ENCODE data around the gene MYPN.

Gene MYPN

DNA sequence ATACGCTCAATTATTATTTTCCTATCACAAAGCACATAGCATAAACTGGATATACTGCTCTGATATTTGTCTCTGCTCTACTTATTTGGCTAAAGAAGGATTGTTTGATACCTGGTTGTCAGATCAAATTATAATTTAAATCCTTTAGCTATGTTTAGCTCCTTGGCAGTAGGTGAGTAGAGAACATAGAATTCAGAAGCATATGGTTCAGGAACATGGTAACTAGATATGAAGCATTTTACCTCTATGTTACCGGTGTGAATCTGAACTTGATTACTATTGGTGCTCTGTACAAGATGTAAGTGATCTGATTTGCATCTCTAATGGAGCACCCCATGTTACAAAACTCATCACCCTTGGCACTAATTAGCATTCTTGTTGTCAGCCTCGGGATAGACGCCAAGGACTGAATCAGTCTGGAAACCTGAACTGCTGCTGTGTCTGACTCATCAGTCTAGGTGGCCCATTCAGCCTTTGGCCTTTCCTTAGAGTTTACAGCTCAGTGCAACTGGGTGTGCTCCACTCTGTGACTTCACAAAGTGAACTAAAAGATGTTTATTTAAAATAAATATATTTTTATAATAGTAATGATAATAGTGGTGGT, 12.3 kb upstream of the MYPN start:
- no peak for DNase-seq

DNA sequence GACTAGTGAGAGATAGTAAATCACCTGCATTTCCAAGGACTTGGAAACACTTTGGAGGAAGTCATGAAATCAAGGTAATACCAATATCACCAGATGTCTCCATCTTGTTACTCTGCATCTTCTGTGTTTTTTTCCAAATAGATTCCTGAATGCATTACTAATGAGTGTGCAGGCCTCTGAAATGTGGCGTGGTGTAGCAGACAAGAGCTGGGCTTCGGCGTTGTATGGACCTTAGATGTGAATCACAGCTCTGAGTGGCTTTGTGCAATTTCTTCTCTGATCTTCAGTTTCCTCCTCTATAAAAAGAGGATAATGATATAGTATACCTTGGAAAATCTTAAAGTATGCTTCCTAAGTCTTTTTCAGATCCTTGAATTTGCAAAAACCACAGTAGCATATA, 9.6 kb upstream of the MYPN start:
- DNase-seq, result no peak

DNA sequence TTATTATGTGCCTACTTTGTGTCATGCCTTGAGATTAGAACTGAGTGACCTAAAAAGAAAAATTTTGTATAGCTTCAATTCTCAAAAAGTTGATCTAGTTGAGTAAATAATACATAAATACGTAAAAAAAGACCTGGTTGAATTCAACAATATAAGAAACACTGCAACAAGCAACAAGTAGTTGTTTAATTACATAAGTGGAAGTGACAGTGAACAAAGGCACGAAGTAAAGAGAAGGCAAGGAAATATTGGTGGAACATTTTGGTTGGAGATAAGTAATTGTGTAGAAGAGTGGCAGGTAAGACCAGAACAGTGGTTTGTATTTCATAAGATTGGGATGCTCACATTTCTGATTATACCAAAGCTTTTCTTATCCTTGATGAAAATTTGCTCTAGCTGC, 8.2 kb upstream of the MYPN start:
- no peak for DNase-seq

DNA sequence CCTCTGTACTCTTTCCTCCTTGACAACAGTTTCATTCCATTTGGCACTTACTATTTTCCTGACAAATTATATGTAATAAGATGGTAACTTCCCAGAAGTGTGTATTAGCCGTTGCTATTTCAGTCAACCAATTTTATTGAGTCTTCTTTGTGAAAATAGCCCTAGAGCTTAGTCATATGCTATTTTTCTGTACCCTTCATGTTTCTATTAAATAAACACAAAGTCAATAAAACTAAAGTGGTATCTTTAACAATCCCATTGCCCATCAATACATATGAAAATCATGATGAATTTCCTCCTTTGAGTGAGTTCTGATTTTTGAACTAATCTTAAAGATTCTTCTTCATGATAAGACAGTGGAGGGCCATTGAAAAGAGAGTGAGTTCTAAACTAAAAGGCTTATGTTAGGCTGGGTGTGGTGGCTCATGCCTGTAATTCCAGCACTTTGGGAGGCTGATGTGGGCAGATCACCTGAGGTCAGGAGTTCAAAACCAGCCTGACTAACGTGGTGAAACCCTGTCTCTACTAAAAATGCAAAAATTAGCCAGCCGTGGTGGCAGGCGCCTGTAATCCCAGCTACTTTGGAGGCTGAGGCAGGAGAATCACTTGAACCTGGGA, 5.9 kb upstream of the MYPN start:
- DNase-seq, result no peak

DNA sequence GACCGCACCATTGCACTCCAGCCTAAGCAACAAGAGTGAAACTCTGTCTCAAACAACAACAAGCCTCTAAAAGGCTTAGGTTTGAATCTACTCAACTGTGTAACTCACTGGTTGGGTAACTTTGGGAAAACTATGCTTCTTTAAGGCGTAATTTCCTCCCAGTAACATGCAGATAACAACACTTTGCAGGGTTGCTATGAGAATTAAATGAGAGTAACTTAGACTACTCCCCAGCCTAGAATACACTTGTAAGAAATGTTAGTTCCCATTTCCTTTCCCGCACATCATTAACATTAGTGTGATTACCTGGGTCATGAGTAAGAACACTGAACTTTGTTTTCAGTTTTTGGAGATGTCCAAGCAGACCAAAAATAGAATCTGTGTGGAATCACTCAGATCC, 5.4 kb upstream of the MYPN start:
- no peak for DNase-seq

DNA sequence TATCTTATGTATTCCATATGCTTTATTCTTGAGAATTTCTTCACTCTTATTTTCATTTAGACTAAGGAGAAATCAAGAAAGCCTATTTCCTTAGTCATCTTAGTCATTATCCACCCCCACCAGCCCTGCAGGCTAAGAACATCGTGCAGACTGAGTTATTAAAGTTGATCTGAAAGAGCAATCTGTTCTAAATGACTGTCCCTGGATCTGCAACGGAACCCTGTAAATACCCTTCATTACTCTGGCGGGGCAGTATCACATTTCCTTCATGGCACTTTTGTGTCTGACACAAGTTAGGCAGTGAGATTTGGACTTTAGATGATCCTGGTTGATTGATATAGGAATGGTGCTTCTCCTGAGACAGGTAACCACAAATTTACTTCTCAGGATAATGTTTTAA, 3.5 kb upstream of the MYPN start:
- DNase-seq, result no peak

DNA sequence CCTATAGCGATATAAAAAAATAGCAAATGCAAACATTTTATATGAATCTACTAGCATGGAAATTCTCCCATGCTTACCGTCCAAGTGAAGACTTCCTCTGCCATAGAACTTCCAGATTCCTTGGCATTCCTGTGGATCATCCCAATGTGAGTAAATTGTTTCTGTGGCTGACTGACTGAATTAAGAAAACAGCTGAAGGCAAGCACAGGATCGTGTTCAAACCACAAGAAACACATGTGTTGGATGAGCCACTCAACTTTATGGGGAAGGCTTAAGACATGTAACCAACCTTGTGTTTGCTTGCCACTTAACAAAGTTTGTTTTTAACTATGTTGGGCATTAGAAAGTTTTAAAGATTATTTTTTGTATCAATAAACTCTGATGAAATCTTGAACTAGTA, 2.6 kb upstream of the MYPN start:
- DNase-seq, result no peak

DNA sequence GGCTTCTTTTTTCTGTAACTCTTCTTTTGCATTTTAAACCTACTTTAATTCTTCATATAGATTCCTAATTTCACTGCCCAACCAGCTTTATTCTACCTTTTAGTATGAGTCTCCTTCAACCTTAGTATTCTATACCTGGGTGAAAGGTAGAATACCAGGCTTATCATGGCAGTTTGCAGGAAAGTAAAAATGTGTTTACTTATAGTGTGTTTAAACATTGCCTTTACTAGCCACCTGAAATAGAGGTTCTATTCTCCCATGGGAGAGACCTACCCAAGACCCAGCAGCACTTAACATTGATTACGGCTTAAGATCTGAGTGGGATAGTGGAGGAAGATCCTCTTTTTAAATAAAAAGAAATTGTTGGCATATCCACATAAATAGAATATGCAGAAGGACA, 1.6 kb upstream of the MYPN start:
- DNase-seq, result no peak

DNA sequence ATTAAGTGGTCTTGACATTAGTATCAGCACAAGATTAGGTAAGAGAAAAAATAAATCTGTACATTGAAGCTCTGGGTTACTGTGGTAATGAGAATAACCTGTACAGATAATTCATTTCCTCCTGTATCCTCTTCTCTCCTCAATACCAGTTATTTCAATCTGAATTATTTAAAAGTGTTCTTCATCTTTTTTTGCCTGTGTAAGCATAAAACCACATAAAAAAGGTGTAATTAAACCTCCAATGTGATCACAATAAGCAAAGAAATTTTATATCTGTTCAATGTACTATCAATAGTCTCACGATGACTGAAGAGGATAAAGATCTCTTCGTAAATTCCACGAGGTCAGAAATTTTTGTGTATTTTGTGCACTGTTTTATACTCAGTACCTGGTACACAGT, 1.2 kb upstream of the MYPN start:
- no peak for DNase-seq

DNA sequence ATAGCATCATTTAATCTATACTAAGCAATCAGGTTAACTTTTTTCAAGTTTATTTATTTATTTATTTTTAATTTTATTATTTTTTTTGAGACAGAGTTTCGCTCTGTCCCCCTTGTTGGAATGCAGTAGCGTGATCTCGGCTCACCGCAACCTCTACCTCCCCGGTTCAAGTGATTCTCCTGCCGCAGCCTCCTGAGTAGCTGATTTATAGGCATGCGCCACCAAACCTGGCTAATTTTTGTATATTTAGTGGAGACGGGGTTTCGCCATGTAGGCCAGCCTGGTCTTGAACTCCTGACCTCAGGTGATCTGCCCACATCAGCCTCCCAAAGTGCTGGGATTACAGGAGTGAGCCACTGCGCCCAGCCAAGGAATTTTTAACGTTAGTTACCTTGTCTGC, 635 bp upstream of the MYPN start:
- no peak for DNase-seq

DNA sequence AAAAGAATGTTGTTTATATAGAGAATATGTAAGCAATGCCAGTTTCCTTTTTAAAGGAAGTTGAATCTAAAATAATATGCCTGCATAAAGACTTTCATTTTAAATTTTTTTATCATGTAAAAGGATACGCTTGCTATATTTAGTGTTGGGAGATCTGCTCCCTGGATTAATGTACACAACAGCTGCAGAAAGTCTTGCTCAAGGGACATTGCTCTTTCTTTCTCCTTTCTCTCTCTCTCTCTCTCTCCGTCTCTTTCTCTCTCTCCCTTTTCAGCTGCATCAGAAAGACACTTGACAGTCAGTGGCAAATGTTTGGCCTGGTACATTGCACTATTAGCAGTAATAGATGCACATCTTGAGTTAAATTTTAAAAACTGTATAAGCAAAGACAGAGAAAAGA, 739 bp downstream of the MYPN start:
- DNase-seq, result no peak

DNA sequence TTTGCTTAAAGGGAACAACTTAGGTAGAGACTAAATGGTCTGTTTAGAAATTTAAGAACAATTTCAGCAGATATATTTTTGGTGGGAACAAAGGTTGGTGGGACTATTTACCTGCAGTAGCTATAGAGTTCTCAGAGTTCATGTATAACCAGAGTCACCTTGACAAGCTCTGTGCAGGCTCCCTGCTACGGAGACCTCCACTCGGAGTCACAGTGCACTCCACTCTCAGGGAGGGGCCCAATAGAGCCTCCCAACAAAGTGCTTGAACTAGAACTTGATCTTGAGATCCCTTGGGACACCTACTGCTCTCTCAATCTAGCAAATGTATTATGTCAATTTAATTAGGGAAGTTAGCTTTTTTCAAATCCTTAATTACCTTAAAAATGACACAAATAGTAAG, 2.3 kb downstream of the MYPN start:
- no peak for DNase-seq

DNA sequence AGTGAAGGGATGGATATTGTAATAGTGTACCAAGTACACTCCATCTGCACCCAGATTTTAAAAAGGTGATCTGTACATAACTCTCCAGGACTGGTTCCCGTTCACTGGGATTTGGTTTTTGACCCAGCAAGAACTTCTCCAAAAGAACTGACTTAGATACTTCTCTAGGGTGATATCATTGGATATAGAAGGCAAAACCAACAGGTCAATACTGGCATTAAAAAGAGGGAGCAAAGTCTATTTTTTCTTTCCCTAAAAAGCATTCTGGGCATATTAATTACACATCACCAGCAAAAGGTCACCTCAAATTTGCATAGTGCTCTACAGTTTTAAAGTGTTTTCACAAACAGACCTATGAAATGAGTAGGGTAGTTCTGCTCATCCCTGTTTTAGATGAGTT, 3.5 kb downstream of the MYPN start:
- no peak for DNase-seq

DNA sequence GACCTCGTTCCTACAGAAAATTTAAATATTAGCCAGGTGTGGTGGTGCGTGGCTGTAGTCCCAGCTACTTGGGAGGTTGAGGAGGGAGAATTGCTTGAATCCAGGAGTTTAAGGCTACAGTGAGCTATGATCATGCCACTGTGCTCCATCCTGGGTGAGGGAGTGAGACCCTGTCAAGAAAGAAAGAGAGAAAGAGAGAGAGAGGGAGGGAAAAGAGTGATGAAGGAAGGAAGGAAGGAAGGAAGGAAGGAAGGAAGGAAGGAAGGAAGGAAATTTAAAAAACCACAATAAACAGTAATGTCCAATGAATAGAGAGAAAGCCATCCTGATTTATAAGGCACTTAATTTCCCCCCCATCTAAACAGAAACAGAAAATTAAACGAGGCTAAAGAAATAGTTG, 9.4 kb downstream of the MYPN start:
- no peak for DNase-seq

DNA sequence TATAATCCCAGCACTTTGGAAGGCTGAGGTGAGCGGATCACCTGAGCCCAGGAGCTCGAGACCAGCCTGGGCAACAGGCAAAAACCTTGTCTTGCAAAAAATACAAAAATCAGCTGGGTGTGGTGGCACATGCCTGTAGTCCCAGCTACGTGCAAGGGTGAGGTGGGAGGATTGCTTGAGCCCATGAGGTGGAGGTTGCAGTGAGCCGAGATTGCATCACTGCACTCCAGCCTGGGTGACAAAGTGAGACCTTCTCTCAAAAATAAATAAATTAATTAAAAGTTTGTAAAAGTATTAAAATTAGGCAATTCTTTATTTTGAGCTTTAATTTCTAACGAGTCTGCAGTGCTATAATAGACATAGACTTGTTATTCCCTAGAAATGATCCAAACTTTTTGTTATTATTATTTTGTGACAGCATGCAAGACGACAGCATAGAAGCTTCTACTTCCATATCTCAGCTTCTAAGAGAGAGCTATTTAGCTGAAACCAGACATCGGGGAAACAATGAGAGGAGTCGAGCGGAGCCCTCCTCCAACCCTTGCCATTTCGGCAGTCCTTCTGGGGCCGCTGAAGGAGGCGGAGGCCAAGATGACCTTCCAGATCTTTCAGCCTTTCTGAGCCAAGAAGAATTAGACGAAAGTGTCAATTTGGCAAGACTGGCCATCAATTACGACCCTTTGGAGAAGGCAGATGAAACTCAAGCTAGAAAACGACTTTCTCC, 11.9 kb downstream of the MYPN start:
- no peak for DNase-seq

DNA sequence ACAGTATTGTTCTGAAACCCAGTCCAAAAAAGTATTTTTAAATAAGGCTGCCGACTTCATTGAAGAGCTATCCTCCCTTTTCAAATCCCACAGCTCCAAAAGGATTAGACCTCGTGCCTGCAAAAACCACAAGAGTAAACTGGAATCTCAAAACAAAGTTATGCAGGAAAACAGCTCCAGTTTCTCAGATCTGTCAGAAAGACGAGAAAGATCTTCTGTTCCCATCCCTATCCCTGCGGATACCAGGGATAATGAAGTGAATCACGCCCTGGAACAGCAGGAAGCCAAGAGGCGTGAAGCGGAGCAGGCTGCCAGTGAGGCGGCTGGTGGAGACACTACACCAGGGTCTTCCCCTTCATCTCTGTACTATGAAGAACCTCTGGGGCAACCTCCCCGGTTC, 12.6 kb downstream of the MYPN start:
- DNase-seq, result no peak

DNA sequence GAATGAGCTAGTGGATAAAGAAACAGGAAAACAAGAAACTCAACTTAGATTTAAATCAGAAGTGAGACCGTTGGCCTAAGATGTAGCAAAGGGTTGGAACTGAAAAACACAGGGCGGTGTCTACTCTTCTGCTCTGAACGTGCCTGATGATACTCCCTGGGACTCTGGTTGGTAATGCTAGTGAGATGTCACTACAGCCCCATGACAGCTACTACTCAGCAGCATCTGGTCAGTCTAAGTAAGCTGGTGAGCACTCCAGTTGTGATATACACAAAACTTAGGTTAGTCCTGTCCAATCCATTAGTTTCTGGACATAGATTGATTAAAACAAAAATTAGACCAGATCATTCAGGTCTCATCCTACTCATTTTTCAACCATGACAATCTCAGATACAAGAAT, 15.4 kb downstream of the MYPN start:
- no peak for DNase-seq

DNA sequence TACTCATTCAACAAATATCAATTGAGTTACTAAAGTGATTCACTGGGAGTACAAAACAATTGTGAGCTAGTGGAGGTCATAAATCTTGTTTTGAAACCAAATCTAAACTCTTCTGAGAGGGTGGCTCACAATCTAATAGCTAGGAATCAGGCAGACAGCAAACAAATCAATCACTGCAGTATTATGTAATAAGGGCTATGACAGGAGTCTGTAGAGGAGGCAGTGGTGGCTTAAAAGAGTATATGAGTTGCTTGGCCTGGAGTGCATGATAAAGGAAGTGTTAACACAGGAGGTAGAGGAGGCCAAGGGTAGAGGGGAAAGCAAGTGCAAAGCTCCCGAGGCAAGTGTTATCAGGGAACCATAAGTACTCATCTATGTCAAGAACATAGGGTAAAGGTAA, 16.5 kb downstream of the MYPN start:
- no peak for DNase-seq

DNA sequence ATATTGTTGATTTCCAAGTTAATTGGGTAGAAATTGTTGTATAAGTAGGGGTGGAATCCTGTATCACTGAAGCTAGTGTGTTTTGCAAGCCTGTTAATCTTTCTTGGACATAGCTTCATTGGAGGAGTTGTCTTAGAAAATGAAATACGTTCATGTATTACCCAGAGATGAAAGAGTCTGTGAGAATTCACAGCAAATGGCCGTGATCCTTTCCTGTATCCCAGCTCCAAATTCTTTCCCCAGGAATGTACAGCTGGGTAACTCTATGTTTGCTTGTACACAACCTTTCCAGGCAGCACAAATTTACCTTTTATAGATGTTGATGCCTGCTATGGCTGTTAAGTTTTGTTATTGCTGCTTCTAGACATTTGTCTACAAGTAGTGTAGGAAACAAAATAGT, 18.7 kb downstream of the MYPN start:
- no peak for DNase-seq

DNA sequence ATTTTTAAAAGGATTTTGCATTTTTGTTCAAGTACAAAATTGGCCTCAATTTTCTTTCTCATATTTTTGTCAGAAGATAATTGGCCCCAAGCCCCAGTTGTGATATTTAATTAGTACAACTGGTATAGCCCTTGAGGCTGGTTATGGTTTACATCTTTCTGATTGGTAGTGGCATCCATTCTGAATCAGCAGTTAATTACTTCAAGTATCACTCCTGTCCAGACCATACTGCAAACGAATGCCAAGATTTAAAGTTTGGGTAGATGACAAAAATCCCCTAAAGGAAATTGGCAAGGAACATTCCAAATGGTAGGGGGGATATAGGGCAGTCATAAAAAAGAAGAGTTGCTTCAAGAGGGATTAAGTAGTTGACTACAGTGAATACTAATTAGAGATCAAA, 23.1 kb downstream of the MYPN start:
- DNase-seq, result no peak

DNA sequence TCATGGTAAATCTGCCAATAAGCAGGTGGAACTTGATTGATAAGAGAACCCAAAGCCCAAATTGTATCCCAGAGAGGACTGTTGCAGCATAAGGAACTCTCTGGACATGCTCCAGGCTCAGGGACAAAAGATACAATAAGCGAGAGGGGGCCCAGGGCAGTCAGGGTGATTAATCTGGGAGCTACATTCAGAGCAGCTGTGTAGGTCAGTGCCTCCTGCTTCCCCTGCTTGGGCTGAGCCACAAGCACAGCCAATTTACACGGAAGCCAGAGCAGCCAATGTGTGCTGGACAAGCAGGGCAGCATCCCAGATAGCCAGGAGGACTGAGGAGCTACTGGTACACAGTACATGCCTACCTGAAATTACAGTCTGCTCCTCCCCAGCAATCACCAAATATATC, 24.2 kb downstream of the MYPN start:
- no peak for DNase-seq

DNA sequence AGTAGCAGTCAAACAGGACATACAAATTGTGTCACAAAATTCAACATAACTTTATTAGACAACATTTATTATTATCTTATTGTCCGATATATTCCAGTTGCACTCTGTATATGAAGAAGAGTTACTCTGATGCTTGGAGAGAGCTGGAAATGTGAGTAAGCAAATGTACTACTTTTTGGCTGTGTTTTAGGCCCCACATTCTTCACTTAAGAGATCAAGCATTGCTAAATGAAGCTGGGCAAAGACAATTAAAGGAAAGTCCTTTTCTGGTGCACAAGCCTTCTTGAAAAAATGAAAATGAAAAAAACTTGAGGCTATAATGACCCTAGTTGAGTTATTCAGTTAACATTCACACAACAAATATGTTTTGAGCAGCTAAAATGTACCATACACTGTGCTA, 26.1 kb downstream of the MYPN start:
- DNase-seq, result no peak

DNA sequence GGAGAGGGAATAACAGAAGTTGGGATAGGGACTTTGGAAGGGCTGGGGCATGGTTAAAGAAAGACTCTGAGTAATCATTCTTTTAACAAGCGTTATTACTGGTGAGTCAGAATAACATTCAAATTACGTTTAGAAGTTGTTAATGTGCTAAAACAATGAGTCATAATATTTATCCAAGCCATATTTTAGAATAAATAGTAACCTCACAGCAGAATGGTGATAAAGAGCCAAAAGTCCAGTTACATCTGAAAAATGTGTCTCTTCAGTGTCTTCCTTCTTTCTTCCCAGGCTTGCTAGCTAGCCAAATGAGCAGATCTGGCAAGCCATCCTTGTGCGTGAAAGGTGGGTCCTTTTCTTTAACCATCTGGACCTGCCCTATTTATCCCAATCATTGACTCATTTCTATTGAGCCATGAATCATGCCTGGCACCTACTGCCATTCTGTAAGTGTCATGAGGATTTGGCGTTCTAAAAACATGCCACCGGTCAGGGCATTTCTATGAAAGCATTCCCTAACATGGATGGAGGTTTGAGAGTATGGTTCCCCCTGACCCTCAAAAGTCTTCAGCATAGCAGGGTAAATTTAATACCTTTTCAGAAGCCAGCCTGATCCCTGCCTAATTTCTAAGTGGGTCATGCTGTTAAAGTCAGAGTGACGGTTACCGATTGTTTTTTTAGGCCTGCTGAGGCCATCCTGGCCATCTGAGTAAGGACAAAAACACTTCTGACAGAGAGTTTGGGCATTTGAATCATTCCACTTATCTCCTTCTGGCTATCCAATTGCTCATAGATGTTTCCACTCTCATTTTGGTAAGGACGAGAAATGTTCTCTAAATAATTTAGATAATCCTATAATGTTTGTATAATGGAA, 26.9 kb downstream of the MYPN start:
- DNase-seq, result no peak

DNA sequence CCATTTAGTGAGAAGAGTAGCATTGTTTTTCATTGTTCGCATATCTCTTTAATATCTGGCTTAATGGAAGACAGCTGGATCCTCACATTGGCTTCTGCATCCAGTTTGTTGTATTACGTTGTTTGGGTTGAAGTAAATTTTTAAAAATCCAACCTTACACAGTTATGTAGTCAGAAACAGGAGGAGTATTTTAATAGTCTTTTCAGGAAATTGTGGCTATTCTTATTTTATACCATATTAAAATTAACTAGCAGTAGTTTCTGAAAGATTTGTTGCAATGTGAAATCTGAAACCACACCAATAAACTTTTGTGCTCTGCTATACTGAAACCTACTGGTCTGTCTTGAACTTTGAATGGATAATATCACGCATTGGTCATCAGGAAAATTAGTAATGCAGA, 27.9 kb downstream of the MYPN start:
- DNase-seq, result no peak

All from activated CD4-positive, alpha-beta T cell treated with anti-CD3 and anti-CD28 coated beads, Interleukin-2, amount 50 U/mL, for 48 hours (primary cell).